Duodenal mucosa (tissue), 2 donors: ENCODE measurements around the gene SGCE.

Source experiments
- H3K27ac ChIP-seq: one replicate; pipeline ENCODE4 v1.7.0; 2013; ENCODE audit warnings: low read depth, low read length
- H3K27me3 ChIP-seq, 2 donors: one replicate each; pipeline ENCODE4 v1.7.0; 2013; ENCODE audit warnings: low read length in 2 of 2, control low read depth in 1 of 2; ENCODE audit not compliant: insufficient read depth in 2 of 2, control insufficient read depth in 1 of 2
- H3K36me3 ChIP-seq, 2 donors: one replicate each; pipeline ENCODE4 v1.7.0; 2013; ENCODE audit warnings: low read length in 2 of 2, control low read depth in 1 of 2; ENCODE audit not compliant: insufficient read depth in 2 of 2, control insufficient read depth in 1 of 2
- H3K4me1 ChIP-seq, 2 donors: one replicate each; pipeline ENCODE4 v1.7.0; 2013; ENCODE audit warnings: low read length in 2 of 2, control low read depth in 1 of 2; ENCODE audit not compliant: insufficient read depth in 2 of 2, control insufficient read depth in 1 of 2
- H3K4me3 ChIP-seq, 2 donors: one replicate each; pipeline ENCODE4 v1.7.0; 2013; ENCODE audit warnings: low read length in 2 of 2, low read depth in 1 of 2
- H3K9ac ChIP-seq, 2 donors: one replicate each; pipeline ENCODE4 v1.7.0; 2013; ENCODE audit warnings: low read length in 2 of 2, low read depth in 1 of 2
- H3K9me3 ChIP-seq, 2 donors: one replicate each; pipeline ENCODE4 v1.7.0; 2013; ENCODE audit warnings: low read length in 2 of 2, control low read depth in 1 of 2; ENCODE audit not compliant: control insufficient read depth in 1 of 2

Gene SGCE

GRCh38 chr7:94647295-94647694 lies 8.6 kb downstream of the SGCE start:
- H3K27me3 ChIP-seq = peaks cover 0 to 12% of the 10 kb centered on the region in 2 donors
- no peak overlapping the region for H3K4me3 ChIP-seq
- H3K4me1 ChIP-seq = no peaks in the 10 kb centered on the region
- no peaks in the 10 kb centered on the region for H3K9me3 ChIP-seq
- H3K36me3 ChIP-seq = no peaks in the 10 kb centered on the region
- H3K27ac ChIP-seq = no peak overlapping the region
- H3K9ac ChIP-seq = no peak overlapping the region

- Histone ChIP-seq H3K4me1 (no peaks in the 10 kb centered on the region), H3K36me3 (no peaks in the 10 kb centered on the region), H3K9me3 (no peaks in the 10 kb centered on the region), H3K9ac (no peak overlapping the region), H3K27me3 (no peaks in the 10 kb centered on the region), H3K27ac (no peak overlapping the region), H3K4me3 (no peak overlapping the region)
Measured at GRCh38 chr7:94643771-94644545, 12.0 kb downstream of the SGCE start.

GRCh38 chr7:94642838-94643653 lies 12.9 kb downstream of the SGCE start:
- no peak overlapping the region for H3K27ac ChIP-seq

GRCh38 chr7:94639384-94639783 lies 16.5 kb downstream of the SGCE start:
- Histone ChIP-seq H3K27me3 (no peaks in the 10 kb centered on the region), H3K9ac (no peak overlapping the region), H3K9me3 (no peaks in the 10 kb centered on the region), H3K36me3 (no peaks in the 10 kb centered on the region), H3K4me1 (no peaks in the 10 kb centered on the region), H3K27ac (no peak overlapping the region), H3K4me3 (no peak overlapping the region)

More at GRCh38 chr7:94642838-94643653, 12.9 kb downstream of the SGCE start:
- H3K36me3 ChIP-seq = no peaks in the 10 kb centered on the region
- H3K4me3 ChIP-seq = no peak overlapping the region
- H3K27me3 ChIP-seq = no peaks in the 10 kb centered on the region
- H3K9ac ChIP-seq = no peak overlapping the region
- no peaks in the 10 kb centered on the region for H3K9me3 ChIP-seq
- no peaks in the 10 kb centered on the region for H3K4me1 ChIP-seq

GRCh38 chr7:94635687-94636086 lies 20.2 kb downstream of the SGCE start:
- H3K36me3 ChIP-seq = no peaks in the 10 kb centered on the region
- H3K27me3 ChIP-seq = no peaks in the 10 kb centered on the region
- H3K4me3 ChIP-seq = no peak overlapping the region
- no peak overlapping the region for H3K9ac ChIP-seq
- no peak overlapping the region for H3K27ac ChIP-seq
- no peaks in the 10 kb centered on the region for H3K4me1 ChIP-seq
- H3K9me3 ChIP-seq = no peaks in the 10 kb centered on the region

- Histone ChIP-seq H3K9ac (no peak overlapping the region), H3K27ac (no peak overlapping the region)
Measured at GRCh38 chr7:94634502-94634901, 21.4 kb downstream of the SGCE start.

GRCh38 chr7:94633687-94634086 lies 22.2 kb downstream of the SGCE start:
- Histone ChIP-seq H3K4me1 (no peaks in the 10 kb centered on the region), H3K27me3 (no peaks in the 10 kb centered on the region), H3K9ac (no peak overlapping the region), H3K4me3 (no peak overlapping the region), H3K36me3 (no peaks in the 10 kb centered on the region), H3K9me3 (no peaks in the 10 kb centered on the region), H3K27ac (no peak overlapping the region)

More at GRCh38 chr7:94634502-94634901, 21.4 kb downstream of the SGCE start:
- Histone ChIP-seq H3K9me3 (no peaks in the 10 kb centered on the region), H3K4me3 (no peak overlapping the region), H3K36me3 (no peaks in the 10 kb centered on the region), H3K27me3 (no peaks in the 10 kb centered on the region), H3K4me1 (no peaks in the 10 kb centered on the region)

GRCh38 chr7:94633014-94633341 lies 23.0 kb downstream of the SGCE start:
- no peak overlapping the region for H3K27ac ChIP-seq
- no peaks in the 10 kb centered on the region for H3K36me3 ChIP-seq
- H3K9me3 ChIP-seq = no peaks in the 10 kb centered on the region
- H3K4me3 ChIP-seq = no peak overlapping the region
- no peaks in the 10 kb centered on the region for H3K27me3 ChIP-seq
- H3K9ac ChIP-seq = no peak overlapping the region
- no peaks in the 10 kb centered on the region for H3K4me1 ChIP-seq

- Histone ChIP-seq H3K9me3 (no peaks in the 10 kb centered on the region), H3K27me3 (no peaks in the 10 kb centered on the region), H3K4me1 (no peaks in the 10 kb centered on the region), H3K36me3 (no peaks in the 10 kb centered on the region), H3K27ac (no peak overlapping the region), H3K9ac (no peak overlapping the region), H3K4me3 (no peak overlapping the region)
Measured at GRCh38 chr7:94632338-94633013, 23.5 kb downstream of the SGCE start.

- Histone ChIP-seq H3K27ac (no peak overlapping the region), H3K4me3 (no peak overlapping the region)
Measured at GRCh38 chr7:94630855-94631254, 25.1 kb downstream of the SGCE start.

More at GRCh38 chr7:94630855-94631254, 25.1 kb downstream of the SGCE start:
- H3K9me3 ChIP-seq = no peaks in the 10 kb centered on the region
- no peak overlapping the region for H3K9ac ChIP-seq
- no peaks in the 10 kb centered on the region for H3K4me1 ChIP-seq
- no peaks in the 10 kb centered on the region for H3K27me3 ChIP-seq
- no peaks in the 10 kb centered on the region for H3K36me3 ChIP-seq
